ENCODE results near the gene SLC15A3. TPM values are rescaled to one million over a fixed set of nuclear protein-coding genes. Genes with fewer than 3 reads are reported as not detected.

Gene SLC15A3
- polyA plus RNA-seq, 1 experiment, result 4.8 TPM

Small RNA genes within 50 kb of the gene (small RNA-seq; reads per million reads assigned to genes)
- not detected for gene RNU6-933P (ENCODE audit: insufficient read length, low read depth)

Other genes with a start within 250 kb of the SLC15A3 start
- not detected in 2 replicates for gene MS4A18, start 227.5 kb downstream of the SLC15A3 start, polyA plus RNA-seq (2011; rRNA removed)
- gene MS4A15, start 195.3 kb downstream of the SLC15A3 start, polyA plus RNA-seq (2011; rRNA removed), result not detected in 2 replicates
- gene MS4A10, start 166.8 kb downstream of the SLC15A3 start, polyA plus RNA-seq (2011; rRNA removed), result not detected in 2 replicates
- 15.2 and 17.9 TPM in 2 replicates for gene CCDC86, start 110.1 kb downstream of the SLC15A3 start, polyA plus RNA-seq (2011; rRNA removed)
- gene PTGDR2, start 96.2 kb downstream of the SLC15A3 start, polyA plus RNA-seq (2011; rRNA removed), result 0.84 and 0.92 TPM in 2 replicates
- gene ZP1, start 84.6 kb downstream of the SLC15A3 start, polyA plus RNA-seq (2011; rRNA removed), result 0.48 and 0.65 TPM in 2 replicates
- 25.1 and 33.6 TPM in 2 replicates for gene PRPF19, start 45.6 kb downstream of the SLC15A3 start, polyA plus RNA-seq (2011; rRNA removed)
- 36.2 and 44.5 TPM in 2 replicates for gene TMEM109, start 38.0 kb downstream of the SLC15A3 start, polyA plus RNA-seq (2011; rRNA removed)
- gene TMEM132A, start 27.7 kb downstream of the SLC15A3 start, polyA plus RNA-seq (2011; rRNA removed), result 25.9 and 36.0 TPM in 2 replicates
- gene CD6, start 19.5 kb upstream of the SLC15A3 start, polyA plus RNA-seq (2011; rRNA removed), result not detected in 2 replicates
- gene CD5, start 150.3 kb upstream of the SLC15A3 start, polyA plus RNA-seq (2011; rRNA removed), result not detected in 2 replicates
- gene VPS37C, start 209.2 kb upstream of the SLC15A3 start, polyA plus RNA-seq (2011; rRNA removed), result 9.1 and 10.9 TPM in 2 replicates